HepG2 (cell line): ENCODE data around the gene GRK4. TPM values are rescaled to one million over a fixed set of nuclear protein-coding genes. Genes with fewer than 3 reads are reported as not detected.
A peak's percentile ranks its signal among the peaks of the same experiment; 100 is the strongest.
"Not testable (repeated sequence)": the region's sequence is repeated elsewhere in the genome, so short reads cannot be mapped to it uniquely, and the experiment has no call there.

Source experiments
- ATAC-seq: fragments of 200-7000 bp; cut with Tn5 transposase; 3 replicates; pipeline ENCODE4 v1.9.1; 2020; ENCODE audit warnings: mild to moderate bottlenecking, moderate library complexity
- BruUV-seq: library from RNA; stranded (reverse); fragments of 400-500 nt; replicated peaks from 2 replicates; lab custom pipeline; 2021; lab: Mats Ljungman, UMichigan
- CTCF ChIA-PET: fragments of 300-600 bp; formaldehyde crosslinking; extraction: SDS; loops from one replicate; lab custom pipeline; 2021; ENCODE audit warnings: low total read pairs, inconsistent platforms, low intra/inter-chr PET ratio; lab: Yijun Ruan, JAX
- POLR2A ChIA-PET: fragments of 350-600 bp; sonication (Branson Sonifier 250); formaldehyde crosslinking; loops from one replicate; lab custom pipeline; 2020; ENCODE audit warnings: antibody characterized with exemption, inconsistent platforms; lab: Yijun Ruan, JAX
- DNase-seq: peaks from one replicate; pipeline ENCODE4 v3.0.0-alpha.2; 2015; ENCODE audit warnings: low spot score
- FAIRE-seq: peaks from 3 replicates; lab custom pipeline; 2011; peaks lifted over from hg19 to GRCh38; lab: Jason Lieb, UNC
- H2AFZ ChIP-seq: one replicate; pipeline ENCODE4 v1.6.1; 2011; ENCODE audit warnings: low read length, inconsistent platforms
- H3K27ac ChIP-seq: fragments of 300-600 bp; 3 replicates; pipeline ENCODE4 v1.8.0; 2011; ENCODE audit warnings: mixed run types, mild to moderate bottlenecking, mixed read lengths, low read length, inconsistent platforms; ENCODE audit not compliant: insufficient read depth; ENCODE audit errors: extremely low read length
- H3K27me3 ChIP-seq, 2 experiments: fragments of 200-600 bp in 1 of 2; 2 replicates in 1 of 2; 3 replicates in 1 of 2; pipeline versions ENCODE4 v1.6.0 to v1.8.0; 2011; ENCODE audit warnings: low read length in 2 of 2, mild to moderate bottlenecking in 2 of 2, moderate library complexity in 2 of 2, inconsistent platforms in 1 of 2; ENCODE audit not compliant: insufficient read depth in 2 of 2, control insufficient read depth in 1 of 2
- H3K36me3 ChIP-seq, 2 experiments: fragments of 200-600 bp in 1 of 2; replicated peaks in 1 of 2; 2 replicates in 1 of 2; 3 replicates in 1 of 2; pipeline versions ENCODE4 v1.5.1 to v1.8.0; 2011; ENCODE audit warnings: low read length in 2 of 2, inconsistent platforms in 1 of 2; ENCODE audit not compliant: insufficient read depth in 2 of 2, control insufficient read depth in 1 of 2
- H3K4me1 ChIP-seq: 2 replicates; pipeline ENCODE4 v1.5.1; 2012; ENCODE audit warnings: low read length, inconsistent platforms; ENCODE audit not compliant: insufficient read depth
- H3K4me2 ChIP-seq: 2 replicates; pipeline ENCODE4 v1.6.0; 2011; ENCODE audit warnings: low read depth, low read length, inconsistent platforms
- H3K4me3 ChIP-seq, 3 experiments: fragments of 200-600 bp in 1 of 3; sonication (generic), shearing (Covaris generic) in 1 of 3; replicated peaks in 1 of 3; 2 replicates each; pipeline ENCODE4 v1.5.1; 2011 to 2016; ENCODE audit warnings: low read length in 3 of 3, inconsistent platforms in 2 of 3, low read depth in 2 of 3, mild to moderate bottlenecking in 2 of 3, control low read depth in 1 of 3, mixed read lengths in 1 of 3; ENCODE audit not compliant: insufficient read depth in 1 of 3
- H3K79me2 ChIP-seq: one replicate; pipeline ENCODE4 v1.6.1; 2011; ENCODE audit warnings: low read length, inconsistent platforms; ENCODE audit not compliant: insufficient read depth
- H3K9ac ChIP-seq: 2 replicates; pipeline ENCODE4 v1.6.0; 2011; ENCODE audit warnings: mild to moderate bottlenecking, low read depth, low read length, inconsistent platforms; ENCODE audit not compliant: insufficient read depth
- H3K9me3 ChIP-seq: 2 replicates; pipeline ENCODE4 v1.5.1; 2012; ENCODE audit warnings: mild to moderate bottlenecking, low read length
- H4K20me1 ChIP-seq: 2 replicates; pipeline ENCODE4 v1.6.0; 2011; ENCODE audit warnings: inconsistent platforms, mild to moderate bottlenecking, low read length, moderate library complexity; ENCODE audit not compliant: insufficient read depth
- FOXA3 ChIP-seq: IDR thresholded peaks from 2 replicates; pipeline ENCODE4 v1.6.1; 2016; ENCODE audit warnings: missing genetic modification reagents, missing compliant biosample characterization
- ZNF281 ChIP-seq: sonication (generic); formaldehyde crosslinking; IDR thresholded peaks from 2 replicates; pipeline ENCODE4 v1.4.0; 2020; ENCODE audit warnings: missing genetic modification reagents, borderline replicate concordance
- WGBS: methylation state at CpG from one replicate; pipeline ENCODE4 v1.1.6; 2017; ENCODE audit warnings: low lambda C conversion rate; 5-methylcytosine and 5-hydroxymethylcytosine counted together
- in situ Hi-C: cut with HindIII; loops from 2 replicates; pipeline ENCODE4 v1.10.0; 2017; ENCODE audit warnings: low pct_unique_long_range_greater_than_20kb; ENCODE audit not compliant: extremely low pct_ligation_motif_present
- intact Hi-C: fragments of 100-400 bp; cut with micrococcal nuclease; formaldehyde crosslinking; loops from one replicate; pipeline ENCODE4 v1.10.0; 2022; ENCODE audit not compliant: unreplicated experiment
- polyA plus RNA-seq, 8 experiments: library from polyadenylated mRNA; depleted of rRNA in 3 of 8; stranded (reverse) in 7 of 8; unstranded in 1 of 8; fragments of >200 nt; fragmentation: Illumina TruSeq in 4 of 8; extraction: Trizol in 4 of 8; gene quantifications; 2 replicates each; pipeline versions ENCODE4 v1.2.1 to v1.2.3, GENCODE V29; 2011 to 2016; ENCODE audit warnings: low read depth in 4 of 8, missing spikeins in 1 of 8, mixed read lengths in 1 of 8; ENCODE audit not compliant: insufficient read depth in 1 of 8
- total RNA-seq, 5 experiments: library from RNA; depleted of rRNA; stranded (reverse); fragments of >200 nt; fragmentation: Illumina TruSeq; extraction: Trizol; gene quantifications; 2 replicates each; pipeline ENCODE4 v1.2.3, GENCODE V29; 2016; ENCODE audit warnings: low read depth in 1 of 5
- TF ChIP-seq, protein P1 (sequence below): sonication (generic); formaldehyde crosslinking; IDR thresholded peaks from 2 replicates; pipeline ENCODE4; 2020; ENCODE audit warnings: missing genetic modification reagents, mild to moderate bottlenecking, borderline replicate concordance

The GRK4 gene
- total and polyA plus RNA-seq, 2 of the 13 experiments (the other 11 are each of a cell fraction or from before 2014, with no cell fraction given): 1.8 to 2.0 TPM

DNA sequence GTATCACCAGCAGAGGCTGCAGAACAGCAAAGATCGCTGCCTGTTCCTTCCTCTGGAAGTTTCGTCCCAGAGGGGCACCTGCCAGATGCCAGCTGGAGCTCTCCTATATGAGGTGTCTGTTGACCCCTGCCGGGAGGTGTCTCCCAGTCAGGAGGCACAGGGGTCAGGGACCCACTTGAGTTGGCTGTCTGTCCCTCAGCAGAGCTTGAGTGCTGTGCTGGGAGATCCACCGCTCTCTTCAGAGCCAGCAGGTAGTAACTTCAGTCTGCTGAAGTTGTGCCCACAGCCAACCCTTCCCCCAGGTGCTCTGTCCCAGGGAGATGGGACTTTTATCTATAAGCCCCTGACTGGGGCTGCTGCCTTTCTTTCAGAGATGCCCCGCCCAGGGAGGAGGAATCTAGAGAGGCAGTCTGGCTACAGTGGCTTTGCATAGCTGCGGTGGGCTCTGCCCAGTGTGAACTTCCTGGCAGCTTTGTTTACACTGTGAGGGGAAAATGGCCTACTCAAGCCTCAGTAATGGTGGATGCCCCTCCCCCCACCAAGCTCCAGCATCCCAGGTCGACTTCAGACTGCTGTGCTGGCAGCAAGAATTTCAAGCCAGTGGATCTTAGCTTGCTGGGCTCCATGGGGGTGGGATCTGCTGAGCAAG lies 40.8 kb upstream of the GRK4 start:
- TF ChIP-seq, protein P1, sequence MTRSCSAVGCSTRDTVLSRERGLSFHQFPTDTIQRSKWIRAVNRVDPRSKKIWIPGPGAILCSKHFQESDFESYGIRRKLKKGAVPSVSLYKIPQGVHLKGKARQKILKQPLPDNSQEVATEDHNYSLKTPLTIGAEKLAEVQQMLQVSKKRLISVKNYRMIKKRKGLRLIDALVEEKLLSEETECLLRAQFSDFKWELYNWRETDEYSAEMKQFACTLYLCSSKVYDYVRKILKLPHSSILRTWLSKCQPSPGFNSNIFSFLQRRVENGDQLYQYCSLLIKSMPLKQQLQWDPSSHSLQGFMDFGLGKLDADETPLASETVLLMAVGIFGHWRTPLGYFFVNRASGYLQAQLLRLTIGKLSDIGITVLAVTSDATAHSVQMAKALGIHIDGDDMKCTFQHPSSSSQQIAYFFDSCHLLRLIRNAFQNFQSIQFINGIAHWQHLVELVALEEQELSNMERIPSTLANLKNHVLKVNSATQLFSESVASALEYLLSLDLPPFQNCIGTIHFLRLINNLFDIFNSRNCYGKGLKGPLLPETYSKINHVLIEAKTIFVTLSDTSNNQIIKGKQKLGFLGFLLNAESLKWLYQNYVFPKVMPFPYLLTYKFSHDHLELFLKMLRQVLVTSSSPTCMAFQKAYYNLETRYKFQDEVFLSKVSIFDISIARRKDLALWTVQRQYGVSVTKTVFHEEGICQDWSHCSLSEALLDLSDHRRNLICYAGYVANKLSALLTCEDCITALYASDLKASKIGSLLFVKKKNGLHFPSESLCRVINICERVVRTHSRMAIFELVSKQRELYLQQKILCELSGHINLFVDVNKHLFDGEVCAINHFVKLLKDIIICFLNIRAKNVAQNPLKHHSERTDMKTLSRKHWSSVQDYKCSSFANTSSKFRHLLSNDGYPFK (CRISPR knock-in tag): 0 out of 2 replicates have a peak, but pooled peaks have one; percentile 47
- TF ChIP-seq ZNF281 (CRISPR knock-in tag) (peak; percentile 75; the same call in 1 of the 2 replicates), FOXA3 (CRISPR knock-in tag) (0 out of 2 replicates have a peak, but pooled peaks have one; percentile 8)
- H2AFZ ChIP-seq, intact Hi-C loops, H3K79me2 ChIP-seq, in situ Hi-C loops, H3K27ac ChIP-seq, H3K9me3 ChIP-seq, FAIRE-seq, H4K20me1 ChIP-seq, CTCF ChIA-PET, H3K27me3 ChIP-seq, H3K9ac ChIP-seq, H3K4me2 ChIP-seq, H3K4me3 ChIP-seq, ATAC-seq, BruUV-seq, H3K4me1 ChIP-seq, POLR2A ChIA-PET: not testable (repeated sequence)
- H3K36me3 ChIP-seq: peaks cover 18 to 42% of the 10 kb centered on the region in 2 experiments
- DNase-seq: peak; percentile 51
- 60% methylated on average over 2 of the region's 7 CpGs for WGBS
